Lower leg skin (tissue), 3 donors: ENCODE results near the gene LGALS8.

ENCODE experiments used
- CTCF ChIP-seq, 3 donors: fragments of 450-650 bp; IDR thresholded peaks; one replicate each; pipeline ENCODE4 v1.5.1; 2016; ENCODE audit warnings: antibody characterized with exemption in 3 of 3, mild to moderate bottlenecking in 3 of 3, moderate library complexity in 2 of 3
- POLR2A ChIP-seq, 2 donors: fragments of 450-650 bp; IDR thresholded peaks; one replicate each; pipeline ENCODE4 v1.6.1; 2016 to 2017; ENCODE audit warnings: antibody characterized with exemption in 2 of 2, mild to moderate bottlenecking in 1 of 2, moderate library complexity in 1 of 2

- TF ChIP-seq CTCF (IDR thresholded peaks at IDR 0.05) = no peak
- TF ChIP-seq POLR2A (IDR thresholded peaks at IDR 0.05) = no peak
These were observed 15.2 kb upstream of the LGALS8 start for GRCh38 chr1:236508593-236509027.
